Heart right ventricle (tissue), 16 donors: Measurements from ENCODE around the gene SLC39A8. TPM values are rescaled to one million over a fixed set of nuclear protein-coding genes. Genes with fewer than 3 reads are reported as not detected.
"Not testable (repeated sequence)": the region's sequence is repeated elsewhere in the genome, so short reads cannot be mapped to it uniquely, and the experiment has no call there.

Experiments
- ATAC-seq, 8 donors: fragments of 200-7000 bp; cut with Tn5 transposase; one replicate each; pipeline ENCODE4 v1.9.1; 2020; ENCODE audit warnings: mild to moderate bottlenecking in 8 of 8, moderate library complexity in 8 of 8, moderate number of reproducible peaks in 1 of 8
- DNase-seq, 2 donors: peaks; one replicate each; pipeline ENCODE4 v3.0.0-alpha.2; 2020
- H3K27ac ChIP-seq, 10 donors: fragments of 200-600 bp; sonication (generic) in 2 of 10; one replicate each; pipeline versions ENCODE4 v1.5.0 to v1.8.0; 2020 to 2022; ENCODE audit warnings: mild to moderate bottlenecking in 3 of 10
- H3K27me3 ChIP-seq, 7 donors: fragments of 200-600 bp; one replicate each; pipeline ENCODE4 v1.8.0; 2021 to 2022; ENCODE audit warnings: mild to moderate bottlenecking in 2 of 7
- H3K36me3 ChIP-seq, 9 donors: fragments of 200-600 bp; sonication (generic) in 1 of 9; one replicate each; pipeline versions ENCODE4 v1.5.0 to v1.8.0; 2020 to 2022; ENCODE audit warnings: mild to moderate bottlenecking in 2 of 9
- H3K4me1 ChIP-seq, 9 donors: fragments of 200-600 bp; sonication (generic) in 1 of 9; one replicate each; pipeline versions ENCODE4 v1.5.0 to v1.8.0; 2020 to 2022; ENCODE audit warnings: mild to moderate bottlenecking in 4 of 9
- H3K4me3 ChIP-seq, 10 donors: fragments of 200-600 bp; sonication (generic) in 2 of 10; one replicate each; pipeline versions ENCODE4 v1.5.0 to v1.8.0; 2020 to 2022; ENCODE audit warnings: mild to moderate bottlenecking in 7 of 10, moderate library complexity in 2 of 10
- H3K9me3 ChIP-seq, 11 donors: fragments of 200-600 bp in 10 of 11; sonication (generic) in 2 of 11; one replicate each; pipeline versions ENCODE4 v1.5.0 to v1.8.0; 2013 to 2022; ENCODE audit warnings: mild to moderate bottlenecking in 2 of 11, control low read depth in 1 of 11, moderate library complexity in 1 of 11
- WGBS, 2 donors: extraction: QIAGEN DNeasy Blood & Tissue Kit; methylation state at CpG; one replicate each; pipeline ENCODE4 v1.1.7; 2013; ENCODE audit warnings: inconsistent platforms in 1 of 2; 5-methylcytosine and 5-hydroxymethylcytosine counted together
- intact Hi-C, 10 donors: fragments of 100-400 bp; cut with DNase I; formaldehyde crosslinking; loops; one replicate each; pipeline versions ENCODE4 v1.11.1 to v1.14.2; 2022
- polyA plus RNA-seq, 2 donors: library from polyadenylated mRNA; stranded (reverse); fragments of 200-250 nt; gene quantifications; one replicate each; pipeline ENCODE4 v1.2.3, GENCODE V29; 2013
- total RNA-seq, 10 donors: library from RNA; stranded (reverse); fragmentation: NEBNext Ultra II Directional in 3 of 10; extraction: Animal tissue kit (Norgen Biotek cat#: 25700) in 3 of 10; gene quantifications; one replicate each; pipeline versions ENCODE4 v1.2.1 to v1.2.4, GENCODE V29; 2021 to 2023
- TF ChIP-seq, protein P1 (sequence below), 9 donors: fragments of 200-600 bp; sonication (generic) in 2 of 9; IDR thresholded peaks; one replicate each; pipeline versions ENCODE4 v1.5.0 to v1.8.0; 2021 to 2022; ENCODE audit warnings: antibody characterized with exemption in 9 of 9, mild to moderate bottlenecking in 5 of 9, moderate library complexity in 1 of 9
- donor health status: Arrhythmogenic right ventricular cardiomyopathy.
- donor health status: ischemic (EF 13 %, LVEDD 7.1; RV severe dilation, severe dysfunction).
- donor health status: healthy with polysubstance abuse.
- donor health status: DM: no; HTN: yes; CAD: no.
- donor health status: DM: no; HTN: no; CAD: no.
- donor health status: ischemic (EF 25% LVEDD 6.9; RV normal size, moderate dysfunction).
- donor health status: ischemic (EF 25% LVEDD 5.7; RV mildly dilated, moderate dysfunction).
- donor health status: healthy.
- donor health status: DM: yes; HTN: yes; CAD: no.
- donor health status: Ischemic cardiomyopathy.
- donor health status: ischemic (EF 35%, LVEDD 5.7; RV mildly dilated, moderate dysfunction).
- donor health status: nonischemic (EF 11% LVEDD 7.7; RV severe dilation, severe dysfunction).
- donor health status: DM: yes; HTN: yes; CAD: no.
- donor health status: PGD.
- donor health status: ischemic (EF 29% LVEDD 5.4; RV normal size, mild dysfunction).
- donor health status: nonischemic (EF 23%, LVEDD 6.1; RV moderate dilation, normal function).

SLC39A8 gene
- total and polyA plus RNA-seq, 12 donors, result 1.00 to 11.0 (median 2.8) TPM

DNA sequence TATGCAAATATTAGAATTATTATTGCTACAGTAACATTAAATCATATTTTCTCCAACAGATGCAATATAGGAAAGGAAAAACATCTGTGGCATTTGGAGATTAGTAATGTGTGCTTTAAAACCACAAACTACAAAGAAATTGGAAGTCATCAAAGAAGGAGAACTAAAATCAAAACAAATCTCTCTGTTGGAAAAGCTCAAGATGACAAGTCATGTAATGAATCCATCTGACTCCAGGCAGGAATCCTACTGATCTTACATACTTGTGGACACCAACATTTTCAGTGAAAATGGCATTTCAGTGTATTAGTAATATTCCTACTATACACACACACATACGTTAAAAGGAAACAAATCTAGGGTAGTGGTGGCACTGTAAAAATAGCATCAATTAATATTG lies 98.2 kb downstream of the SLC39A8 start:
- TF ChIP-seq, protein P1, sequence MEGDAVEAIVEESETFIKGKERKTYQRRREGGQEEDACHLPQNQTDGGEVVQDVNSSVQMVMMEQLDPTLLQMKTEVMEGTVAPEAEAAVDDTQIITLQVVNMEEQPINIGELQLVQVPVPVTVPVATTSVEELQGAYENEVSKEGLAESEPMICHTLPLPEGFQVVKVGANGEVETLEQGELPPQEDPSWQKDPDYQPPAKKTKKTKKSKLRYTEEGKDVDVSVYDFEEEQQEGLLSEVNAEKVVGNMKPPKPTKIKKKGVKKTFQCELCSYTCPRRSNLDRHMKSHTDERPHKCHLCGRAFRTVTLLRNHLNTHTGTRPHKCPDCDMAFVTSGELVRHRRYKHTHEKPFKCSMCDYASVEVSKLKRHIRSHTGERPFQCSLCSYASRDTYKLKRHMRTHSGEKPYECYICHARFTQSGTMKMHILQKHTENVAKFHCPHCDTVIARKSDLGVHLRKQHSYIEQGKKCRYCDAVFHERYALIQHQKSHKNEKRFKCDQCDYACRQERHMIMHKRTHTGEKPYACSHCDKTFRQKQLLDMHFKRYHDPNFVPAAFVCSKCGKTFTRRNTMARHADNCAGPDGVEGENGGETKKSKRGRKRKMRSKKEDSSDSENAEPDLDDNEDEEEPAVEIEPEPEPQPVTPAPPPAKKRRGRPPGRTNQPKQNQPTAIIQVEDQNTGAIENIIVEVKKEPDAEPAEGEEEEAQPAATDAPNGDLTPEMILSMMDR (IDR thresholded peaks at IDR 0.05), result no peak
- no peaks in the 10 kb centered on the region for H3K9me3 ChIP-seq
- ATAC-seq, result no peak
- WGBS, 2 donors, result 67 to 85% methylated on average over 1 of the region's 1 CpG
- no peak overlapping the region for H3K27ac ChIP-seq
- DNase-seq, result no peak
- no peaks in the 10 kb centered on the region for H3K36me3 ChIP-seq
- H3K4me3 ChIP-seq, result no peak overlapping the region
- H3K4me1 ChIP-seq, result no peaks in the 10 kb centered on the region
- intact Hi-C loops, result no loop called here
- no peaks in the 10 kb centered on the region for H3K27me3 ChIP-seq

DNA sequence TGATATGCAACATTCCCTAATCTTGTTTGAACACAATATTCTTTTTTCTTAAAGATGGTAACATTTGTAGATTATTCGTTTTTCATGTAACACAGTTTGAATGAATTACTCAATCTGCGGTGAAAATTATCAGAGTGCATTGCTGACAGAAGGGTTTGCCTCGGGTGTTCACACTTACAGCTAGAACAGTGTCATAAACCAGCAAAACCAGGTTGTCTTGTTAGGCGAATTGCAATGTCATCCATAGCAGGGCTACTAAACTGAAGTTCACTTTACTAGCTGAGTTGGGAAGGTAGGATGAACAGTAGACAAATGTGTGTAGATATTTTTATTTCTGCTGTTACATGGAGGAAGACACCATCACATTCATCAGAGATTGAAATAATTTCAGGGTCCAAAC lies 98.9 kb downstream of the SLC39A8 start:
- intact Hi-C loops, result no loop called here
- no peaks in the 10 kb centered on the region for H3K27me3 ChIP-seq

DNA sequence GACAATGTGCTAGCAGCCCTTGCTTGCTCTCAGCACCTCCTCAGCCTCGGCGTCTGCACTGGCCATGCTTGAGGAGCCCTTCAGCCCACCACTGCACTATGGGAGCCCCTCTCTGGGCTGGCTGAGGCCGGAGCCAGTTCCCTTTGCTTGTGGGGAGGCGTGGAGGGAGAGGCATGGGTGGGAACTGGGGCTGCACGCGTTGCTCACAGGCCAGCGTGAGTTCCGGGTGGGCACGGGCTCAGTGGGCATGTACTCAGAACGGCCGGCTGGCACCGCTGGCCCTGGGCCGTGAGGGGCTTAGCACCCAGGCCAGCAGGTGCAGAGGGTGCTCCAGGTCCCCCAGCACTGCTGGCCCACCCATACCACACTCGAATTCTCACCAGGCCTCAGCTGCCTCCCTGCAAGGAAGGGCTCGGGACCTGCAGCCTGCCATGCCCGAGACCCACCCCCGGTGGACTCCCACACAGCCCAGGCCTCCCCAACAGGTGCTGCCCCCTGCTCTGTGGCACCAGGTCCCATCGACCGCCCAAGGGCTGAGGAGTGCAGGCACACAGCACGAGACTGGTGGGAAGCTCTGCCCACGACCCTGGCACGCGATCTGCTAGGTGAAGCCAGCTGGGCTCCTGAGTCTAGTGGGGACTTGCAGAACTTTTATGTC lies 100.3 kb downstream of the SLC39A8 start:
- 80 to 81% methylated on average over 23 of the region's 23 CpGs for WGBS, 2 donors
- no peak overlapping the region for H3K4me3 ChIP-seq
- H3K27ac ChIP-seq, result no peak overlapping the region
- peaks cover 0 to under 1% (median 0%) of the 10 kb centered on the region in 11 donors for H3K9me3 ChIP-seq
- TF ChIP-seq, protein P1 (IDR thresholded peaks at IDR 0.05), result no peak
- no peaks in the 10 kb centered on the region for H3K36me3 ChIP-seq
- intact Hi-C loops, result no loop called here
- no peaks in the 10 kb centered on the region for H3K27me3 ChIP-seq
- H3K4me1 ChIP-seq, result no peaks in the 10 kb centered on the region
- no peak for DNase-seq
- ATAC-seq, result no peak

More for the DNA sequence above, 98.9 kb downstream of the SLC39A8 start:
- Histone ChIP-seq H3K4me1 (no peaks in the 10 kb centered on the region), H3K9me3 (no peaks in the 10 kb centered on the region), H3K36me3 (no peaks in the 10 kb centered on the region), H3K27ac (no peak overlapping the region), H3K4me3 (no peak overlapping the region)
- no peak for DNase-seq
- no peak for ATAC-seq
- WGBS, 2 donors, result 80 to 87% methylated on average over 4 of the region's 4 CpGs
- TF ChIP-seq, protein P1 (IDR thresholded peaks at IDR 0.05), result no peak

DNA sequence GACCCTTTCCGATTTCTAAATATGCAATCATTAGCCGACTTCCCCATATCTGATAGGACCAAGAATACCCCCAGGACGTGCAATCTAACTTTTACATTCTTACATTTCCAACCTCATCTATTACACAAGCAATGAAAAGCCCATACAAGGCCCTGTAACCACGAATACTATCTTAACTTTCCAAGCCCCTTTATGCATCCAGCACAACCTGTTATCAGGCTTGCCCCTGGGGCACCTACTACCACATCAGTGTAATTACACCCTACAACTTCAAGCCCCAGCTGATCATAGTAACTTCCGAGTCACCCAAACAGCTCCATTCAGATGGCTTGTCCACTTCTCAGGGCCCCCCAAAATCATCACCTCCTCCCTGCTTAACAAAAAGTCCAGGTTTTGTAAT lies 102.0 kb downstream of the SLC39A8 start:
- H3K27ac ChIP-seq, H3K27me3 ChIP-seq, H3K4me1 ChIP-seq, H3K4me3 ChIP-seq, H3K36me3 ChIP-seq, DNase-seq, H3K9me3 ChIP-seq, intact Hi-C loops, ATAC-seq: not testable (repeated sequence)
- whole genome bisulfite sequencing, 2 donors, result 66 to 74% methylated on average over 5 of the region's 5 CpGs

DNA sequence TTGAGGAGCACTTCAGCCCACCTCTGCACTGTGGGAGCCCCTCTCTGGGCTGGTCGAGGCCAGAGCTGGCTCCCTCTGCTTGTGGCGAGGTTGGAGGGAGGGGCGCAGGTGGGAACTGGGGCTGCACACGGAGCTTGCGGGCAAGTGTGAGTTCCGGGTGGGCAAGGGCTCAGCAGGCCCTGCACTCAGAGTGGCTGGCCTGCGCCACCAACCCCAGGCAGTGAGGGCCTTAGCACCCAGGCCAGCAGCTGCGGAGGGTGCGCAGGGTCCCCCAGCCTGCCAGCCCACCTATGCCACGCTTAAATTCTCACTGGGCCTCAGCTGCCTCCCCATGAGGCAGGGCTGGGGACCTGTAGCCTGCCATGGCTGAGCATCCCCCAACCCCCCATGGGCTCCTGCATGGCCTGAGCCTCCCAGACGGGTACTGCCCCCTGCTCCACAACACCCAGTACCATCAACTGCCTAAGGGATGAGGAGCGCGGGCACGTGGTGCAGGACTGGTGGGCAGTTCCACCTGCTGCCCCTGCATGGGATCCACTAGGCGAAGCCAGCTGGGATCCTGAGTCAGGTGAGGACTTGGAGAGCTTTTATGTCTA lies 110.9 kb downstream of the SLC39A8 start:
- H3K9me3 ChIP-seq, result peaks cover 0 to 18% (median 0%) of the 10 kb centered on the region in 11 donors
- H3K36me3 ChIP-seq, result no peaks in the 10 kb centered on the region
- 90 to 93% methylated on average over 15 of the region's 15 CpGs for WGBS, 2 donors
- intact Hi-C loops, result no loop called here
- H3K27ac ChIP-seq, result no peak overlapping the region
- DNase-seq, result no peak
- H3K4me3 ChIP-seq, result no peak overlapping the region
- ATAC-seq, result no peak
- H3K4me1 ChIP-seq, result no peaks in the 10 kb centered on the region
- H3K27me3 ChIP-seq, result no peaks in the 10 kb centered on the region
- TF ChIP-seq, protein P1 (IDR thresholded peaks at IDR 0.05), result no peak
